ENCODE data around the gene CBLN1. TPM values are rescaled to one million over a fixed set of nuclear protein-coding genes. Genes with fewer than 3 reads are reported as not detected.

CBLN1 gene
- total RNA-seq, 1 donor from 2014 or later: 0.11 TPM

GRCh38 chr16:49327466-49327865 lies 45.8 kb upstream of the CBLN1 start:
- Mint-ChIP-seq H3K9me3 (ENCODE audit: unreplicated experiment) (no peaks in the 10 kb centered on the region), H3K4me1 (ENCODE audit: low read depth, unreplicated experiment) (no peaks in the 10 kb centered on the region), H3K36me3 (ENCODE audit: low read depth, unreplicated experiment) (no peaks in the 10 kb centered on the region), H3K4me3 (ENCODE audit: unreplicated experiment) (no peak overlapping the region), H3K27ac (ENCODE audit: unreplicated experiment) (no peak overlapping the region), H3K27me3 (ENCODE audit: low read depth, unreplicated experiment) (peaks cover 8% of the 10 kb centered on the region)
- no peaks in the 10 kb centered on the region for H4K20me1 ChIP-seq (ENCODE audit: insufficient read depth, low read length)
- no peak overlapping the region for H2AFZ ChIP-seq (ENCODE audit: low read depth, low read length)
- no peak for FAIRE-seq
- H3K4me2 ChIP-seq (ENCODE audit: low read length): no peak overlapping the region
- H3K9me3 ChIP-seq (ENCODE audit: insufficient read depth, low read depth, low read length): peaks cover 3% of the 10 kb centered on the region
- no peaks in the 10 kb centered on the region for H3K79me2 ChIP-seq (ENCODE audit: insufficient read depth, low read length)
- no peaks in the 10 kb centered on the region for H3K36me3 ChIP-seq (ENCODE audit: insufficient read depth, low read length)
- H3K9ac ChIP-seq (ENCODE audit: low read length): no peak overlapping the region
- H3K4me3 ChIP-seq (ENCODE audit: insufficient read depth, low read depth, low read length): no peak overlapping the region
- H3K27ac ChIP-seq (ENCODE audit: low read depth, low read length): no peak overlapping the region
- H3K4me1 ChIP-seq (ENCODE audit: insufficient read depth, low read length): no peaks in the 10 kb centered on the region
- no peak for TF ChIP-seq EZH2 (IDR thresholded peaks at IDR 0.05; ENCODE audit: insufficient read depth, low read length)
- TF ChIP-seq, protein P1, sequence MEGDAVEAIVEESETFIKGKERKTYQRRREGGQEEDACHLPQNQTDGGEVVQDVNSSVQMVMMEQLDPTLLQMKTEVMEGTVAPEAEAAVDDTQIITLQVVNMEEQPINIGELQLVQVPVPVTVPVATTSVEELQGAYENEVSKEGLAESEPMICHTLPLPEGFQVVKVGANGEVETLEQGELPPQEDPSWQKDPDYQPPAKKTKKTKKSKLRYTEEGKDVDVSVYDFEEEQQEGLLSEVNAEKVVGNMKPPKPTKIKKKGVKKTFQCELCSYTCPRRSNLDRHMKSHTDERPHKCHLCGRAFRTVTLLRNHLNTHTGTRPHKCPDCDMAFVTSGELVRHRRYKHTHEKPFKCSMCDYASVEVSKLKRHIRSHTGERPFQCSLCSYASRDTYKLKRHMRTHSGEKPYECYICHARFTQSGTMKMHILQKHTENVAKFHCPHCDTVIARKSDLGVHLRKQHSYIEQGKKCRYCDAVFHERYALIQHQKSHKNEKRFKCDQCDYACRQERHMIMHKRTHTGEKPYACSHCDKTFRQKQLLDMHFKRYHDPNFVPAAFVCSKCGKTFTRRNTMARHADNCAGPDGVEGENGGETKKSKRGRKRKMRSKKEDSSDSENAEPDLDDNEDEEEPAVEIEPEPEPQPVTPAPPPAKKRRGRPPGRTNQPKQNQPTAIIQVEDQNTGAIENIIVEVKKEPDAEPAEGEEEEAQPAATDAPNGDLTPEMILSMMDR (IDR thresholded peaks at IDR 0.05; ENCODE audit: insufficient read depth, low read depth, low read length): no peak
- DNase-seq (ENCODE audit: low read depth): no peak
- H3K27me3 ChIP-seq (ENCODE audit: insufficient read depth, low read length): no peaks in the 10 kb centered on the region

DNA sequence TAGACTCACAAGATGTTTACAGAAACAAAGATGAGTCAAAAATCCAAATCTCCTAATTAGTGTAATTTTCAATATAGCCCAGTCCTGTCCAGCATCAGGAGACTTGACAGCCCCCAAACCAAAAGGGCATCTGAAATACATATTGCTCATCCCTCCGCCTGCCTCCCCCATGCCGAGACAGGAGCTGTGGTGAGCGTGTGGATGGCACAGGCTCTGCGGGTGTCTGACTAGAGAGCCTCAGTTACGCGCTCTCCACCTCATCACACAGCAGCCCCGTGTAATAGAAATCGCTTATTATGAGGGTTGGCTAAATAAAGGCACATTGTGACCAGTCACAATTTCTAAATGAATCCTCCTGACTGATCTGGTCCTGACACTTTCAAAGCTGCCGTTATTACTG lies 43.1 kb upstream of the CBLN1 start:
- H3K79me2 ChIP-seq (ENCODE audit: insufficient read depth, low read length): no peaks in the 10 kb centered on the region
- peaks cover 3% of the 10 kb centered on the region for H3K9me3 ChIP-seq (ENCODE audit: insufficient read depth, low read depth, low read length)
- Mint-ChIP-seq H3K27ac (ENCODE audit: unreplicated experiment) (no peak overlapping the region), H3K4me3 (ENCODE audit: unreplicated experiment) (no peak overlapping the region), H3K4me1 (ENCODE audit: low read depth, unreplicated experiment) (no peaks in the 10 kb centered on the region), H3K36me3 (ENCODE audit: low read depth, unreplicated experiment) (no peaks in the 10 kb centered on the region), H3K9me3 (ENCODE audit: unreplicated experiment) (no peaks in the 10 kb centered on the region), H3K27me3 (ENCODE audit: low read depth, unreplicated experiment) (peaks cover 3% of the 10 kb centered on the region)
- no peak for DNase-seq (ENCODE audit: low read depth)
- no peak overlapping the region for H3K4me2 ChIP-seq (ENCODE audit: low read length)
- no peak overlapping the region for H2AFZ ChIP-seq (ENCODE audit: low read depth, low read length)
- no peaks in the 10 kb centered on the region for H4K20me1 ChIP-seq (ENCODE audit: insufficient read depth, low read length)
- no peaks in the 10 kb centered on the region for H3K4me1 ChIP-seq (ENCODE audit: insufficient read depth, low read length)
- no peaks in the 10 kb centered on the region for H3K36me3 ChIP-seq (ENCODE audit: insufficient read depth, low read length)
- no peak for TF ChIP-seq EZH2 (IDR thresholded peaks at IDR 0.05; ENCODE audit: insufficient read depth, low read length)
- TF ChIP-seq, protein P1 (IDR thresholded peaks at IDR 0.05; ENCODE audit: insufficient read depth, low read depth, low read length): no peak
- FAIRE-seq: no peak
- no peaks in the 10 kb centered on the region for H3K27me3 ChIP-seq (ENCODE audit: insufficient read depth, low read length)
- no peak overlapping the region for H3K27ac ChIP-seq (ENCODE audit: low read depth, low read length)
- H3K4me3 ChIP-seq (ENCODE audit: insufficient read depth, low read depth, low read length): no peak overlapping the region
- no peak overlapping the region for H3K9ac ChIP-seq (ENCODE audit: low read length)

GRCh38 chr16:49315602-49316001 lies 34.0 kb upstream of the CBLN1 start:
- Mint-ChIP-seq H3K9me3 (ENCODE audit: unreplicated experiment) (no peaks in the 10 kb centered on the region), H3K27ac (ENCODE audit: unreplicated experiment) (no peak overlapping the region), H3K27me3 (ENCODE audit: low read depth, unreplicated experiment) (peaks cover 3% of the 10 kb centered on the region), H3K4me1 (ENCODE audit: low read depth, unreplicated experiment) (no peaks in the 10 kb centered on the region), H3K4me3 (ENCODE audit: unreplicated experiment) (no peak overlapping the region), H3K36me3 (ENCODE audit: low read depth, unreplicated experiment) (no peaks in the 10 kb centered on the region)
- no peak for FAIRE-seq
- H2AFZ ChIP-seq (ENCODE audit: low read depth, low read length): no peak overlapping the region
- H3K79me2 ChIP-seq (ENCODE audit: insufficient read depth, low read length): no peaks in the 10 kb centered on the region
- no peaks in the 10 kb centered on the region for H3K36me3 ChIP-seq (ENCODE audit: insufficient read depth, low read length)
- DNase-seq (ENCODE audit: low read depth): no peak
- H3K4me2 ChIP-seq (ENCODE audit: low read length): no peak overlapping the region
- TF ChIP-seq, protein P1 (IDR thresholded peaks at IDR 0.05; ENCODE audit: insufficient read depth, low read depth, low read length): no peak
- no peak for TF ChIP-seq EZH2 (IDR thresholded peaks at IDR 0.05; ENCODE audit: insufficient read depth, low read length)
- no peaks in the 10 kb centered on the region for H3K27me3 ChIP-seq (ENCODE audit: insufficient read depth, low read length)
- no peaks in the 10 kb centered on the region for H3K4me1 ChIP-seq (ENCODE audit: insufficient read depth, low read length)
- no peak overlapping the region for H3K27ac ChIP-seq (ENCODE audit: low read depth, low read length)
- no peak overlapping the region for H3K9ac ChIP-seq (ENCODE audit: low read length)
- H3K4me3 ChIP-seq (ENCODE audit: insufficient read depth, low read depth, low read length): no peak overlapping the region
- no peaks in the 10 kb centered on the region for H3K9me3 ChIP-seq (ENCODE audit: insufficient read depth, low read depth, low read length)
- H4K20me1 ChIP-seq (ENCODE audit: insufficient read depth, low read length): no peaks in the 10 kb centered on the region
